Esophagus squamous epithelium (tissue), 5 donors: ENCODE data around the gene LRP1B. TPM values are rescaled to one million over a fixed set of nuclear protein-coding genes. Genes with fewer than 3 reads are reported as not detected.

Experiments
- DNase-seq: peaks from one replicate; lab custom pipeline; 2025; lab: John Stamatoyannopoulos, UW
- H3K27ac ChIP-seq, 4 donors: fragments of 200-600 bp; sonication (generic); one replicate each; pipeline ENCODE4 v1.5.1; 2016 to 2019; ENCODE audit warnings: mild to moderate bottlenecking in 1 of 4
- H3K27me3 ChIP-seq, 4 donors: fragments of 200-600 bp; sonication (generic); 1 replicate in 3 of 4; 2 replicates in 1 of 4; pipeline versions ENCODE4 v1.5.1 to v1.6.0; 2017 to 2021; ENCODE audit warnings: antibody characterized with exemption in 1 of 4
- H3K36me3 ChIP-seq, 3 donors: fragments of 200-600 bp; sonication (generic); one replicate each; pipeline ENCODE4 v1.5.1; 2016 to 2019
- H3K4me1 ChIP-seq, 3 donors: fragments of 200-600 bp; sonication (generic); one replicate each; pipeline ENCODE4 v1.5.1; 2017 to 2019
- H3K4me3 ChIP-seq, 4 donors: fragments of 200-600 bp; sonication (generic); 1 replicate in 3 of 4; 2 replicates in 1 of 4; pipeline ENCODE4 v1.5.1; 2016 to 2019; ENCODE audit warnings: mild to moderate bottlenecking in 2 of 4, moderate library complexity in 1 of 4
- H3K9me3 ChIP-seq, 3 donors: fragments of 200-600 bp; sonication (generic); one replicate each; pipeline ENCODE4 v1.5.1; 2016 to 2019
- POLR2A ChIP-seq, 4 donors: fragments of 450-650 bp; IDR thresholded peaks; one replicate each; pipeline ENCODE4 v1.6.1; 2017; ENCODE audit warnings: antibody characterized with exemption in 4 of 4, mild to moderate bottlenecking in 4 of 4, moderate library complexity in 3 of 4
- WGBS, 2 donors: methylation state at CpG; one replicate each; pipeline ENCODE4 v1.1.5; 2018; 5-methylcytosine and 5-hydroxymethylcytosine counted together
- intact Hi-C: fragments of 100-400 bp; cut with DNase I; formaldehyde crosslinking; loops from one replicate; pipeline ENCODE4 v1.15.0; 2022
- total RNA-seq, 4 donors: library from RNA; depleted of rRNA; stranded (reverse); fragments of >200 nt; gene quantifications; one replicate each; pipeline ENCODE4 v1.1.0, GENCODE V29; 2016
- TF ChIP-seq, protein P1 (sequence below), 6 experiments: fragments of 450-650 bp in 4 of 6; fragments of 200-600 bp in 2 of 6; sonication (generic) in 2 of 6; IDR thresholded peaks; one replicate each; pipeline ENCODE4 v1.5.1; 2016 to 2019; ENCODE audit warnings: antibody characterized with exemption in 6 of 6, mild to moderate bottlenecking in 4 of 6, moderate library complexity in 4 of 6
- donor health status: DM: yes; HTN: yes; CAD: no.

LRP1B gene
- total RNA-seq, 4 donors from 2014 or later: 0.04 to 1.1 (median 0.23) TPM

DNA sequence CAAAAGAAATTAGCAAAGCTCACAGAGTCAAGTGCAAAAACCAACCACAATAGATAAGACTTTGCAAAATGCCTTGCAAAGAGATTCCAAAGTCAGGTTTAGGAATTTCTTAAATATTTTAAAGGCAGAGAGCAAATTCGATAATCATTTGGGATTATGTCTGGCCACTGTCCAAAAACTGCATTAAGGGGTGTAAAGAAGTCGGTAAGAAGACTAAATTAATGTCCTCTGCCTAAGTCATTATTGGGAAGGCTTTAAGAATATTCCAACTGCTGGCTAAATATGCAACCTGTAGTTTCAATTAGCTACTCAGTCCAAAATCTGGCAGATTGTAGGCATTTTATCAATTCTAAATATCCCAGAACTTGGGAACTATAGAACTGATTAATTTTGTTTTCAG is 13.7 kb upstream of the LRP1B start:
- TF ChIP-seq, protein P1, sequence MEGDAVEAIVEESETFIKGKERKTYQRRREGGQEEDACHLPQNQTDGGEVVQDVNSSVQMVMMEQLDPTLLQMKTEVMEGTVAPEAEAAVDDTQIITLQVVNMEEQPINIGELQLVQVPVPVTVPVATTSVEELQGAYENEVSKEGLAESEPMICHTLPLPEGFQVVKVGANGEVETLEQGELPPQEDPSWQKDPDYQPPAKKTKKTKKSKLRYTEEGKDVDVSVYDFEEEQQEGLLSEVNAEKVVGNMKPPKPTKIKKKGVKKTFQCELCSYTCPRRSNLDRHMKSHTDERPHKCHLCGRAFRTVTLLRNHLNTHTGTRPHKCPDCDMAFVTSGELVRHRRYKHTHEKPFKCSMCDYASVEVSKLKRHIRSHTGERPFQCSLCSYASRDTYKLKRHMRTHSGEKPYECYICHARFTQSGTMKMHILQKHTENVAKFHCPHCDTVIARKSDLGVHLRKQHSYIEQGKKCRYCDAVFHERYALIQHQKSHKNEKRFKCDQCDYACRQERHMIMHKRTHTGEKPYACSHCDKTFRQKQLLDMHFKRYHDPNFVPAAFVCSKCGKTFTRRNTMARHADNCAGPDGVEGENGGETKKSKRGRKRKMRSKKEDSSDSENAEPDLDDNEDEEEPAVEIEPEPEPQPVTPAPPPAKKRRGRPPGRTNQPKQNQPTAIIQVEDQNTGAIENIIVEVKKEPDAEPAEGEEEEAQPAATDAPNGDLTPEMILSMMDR (IDR thresholded peaks at IDR 0.05): no peak
- TF ChIP-seq POLR2A (IDR thresholded peaks at IDR 0.05): no peak
- no peak overlapping the region for H3K4me3 ChIP-seq
- no peaks in the 10 kb centered on the region for H3K36me3 ChIP-seq
- no peaks in the 10 kb centered on the region for H3K4me1 ChIP-seq
- intact Hi-C loops: no loop called here
- 54% methylated on average over 2 of the region's 2 CpGs for WGBS, 2 donors
- H3K9me3 ChIP-seq: no peaks in the 10 kb centered on the region
- no peak overlapping the region for H3K27ac ChIP-seq
- no peak for DNase-seq
- no peaks in the 10 kb centered on the region for H3K27me3 ChIP-seq

DNA sequence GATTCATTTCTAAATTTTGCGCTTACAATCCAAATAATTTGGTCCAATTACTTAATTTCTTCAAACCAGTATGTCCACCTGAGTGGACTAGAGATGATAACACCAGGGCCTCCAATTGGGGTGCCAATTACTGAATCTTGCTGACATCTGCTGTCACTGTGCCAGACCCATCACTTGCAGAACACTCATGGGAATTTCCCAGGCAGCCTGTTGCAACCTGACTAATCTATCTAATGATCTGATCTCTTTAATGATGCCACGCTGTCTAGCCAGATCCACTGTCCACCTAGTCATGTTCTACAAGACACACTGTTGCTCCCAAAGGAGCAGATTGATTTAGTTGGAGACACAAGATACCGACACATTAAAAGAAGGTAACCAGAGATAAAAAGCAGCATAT is 11.8 kb upstream of the LRP1B start:
- WGBS, 2 donors: 67 to 75% methylated on average over 3 of the region's 3 CpGs
- intact Hi-C loops: no loop called here

DNA sequence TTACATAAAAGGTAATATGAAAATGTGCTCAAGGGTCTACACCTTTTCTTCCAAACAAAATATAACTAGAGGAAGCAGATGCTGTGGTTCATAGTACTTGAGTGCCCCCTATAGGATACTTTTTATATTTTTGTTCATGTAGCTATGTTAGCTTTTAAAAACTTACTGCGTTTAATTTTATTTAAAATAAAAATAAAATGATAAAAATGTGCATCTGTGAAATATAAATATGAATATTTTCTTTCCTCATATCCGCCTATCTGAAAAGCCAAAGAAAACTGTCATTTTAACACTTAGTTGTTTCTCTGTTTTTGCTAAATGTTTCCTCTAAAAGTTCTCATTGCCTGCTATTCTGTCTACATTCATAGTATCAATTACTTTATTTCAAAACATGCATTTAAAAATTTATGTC is 9.6 kb upstream of the LRP1B start:
- intact Hi-C loops: no loop called here
- no peak for DNase-seq

More for the DNA sequence above, 11.8 kb upstream of the LRP1B start:
- Histone ChIP-seq H3K27me3 (no peaks in the 10 kb centered on the region), H3K4me3 (no peak overlapping the region), H3K4me1 (no peaks in the 10 kb centered on the region), H3K9me3 (no peaks in the 10 kb centered on the region), H3K36me3 (no peaks in the 10 kb centered on the region), H3K27ac (no peak overlapping the region)
- no peak for TF ChIP-seq POLR2A (IDR thresholded peaks at IDR 0.05)
- TF ChIP-seq, protein P1 (IDR thresholded peaks at IDR 0.05): no peak
- DNase-seq: no peak

DNA sequence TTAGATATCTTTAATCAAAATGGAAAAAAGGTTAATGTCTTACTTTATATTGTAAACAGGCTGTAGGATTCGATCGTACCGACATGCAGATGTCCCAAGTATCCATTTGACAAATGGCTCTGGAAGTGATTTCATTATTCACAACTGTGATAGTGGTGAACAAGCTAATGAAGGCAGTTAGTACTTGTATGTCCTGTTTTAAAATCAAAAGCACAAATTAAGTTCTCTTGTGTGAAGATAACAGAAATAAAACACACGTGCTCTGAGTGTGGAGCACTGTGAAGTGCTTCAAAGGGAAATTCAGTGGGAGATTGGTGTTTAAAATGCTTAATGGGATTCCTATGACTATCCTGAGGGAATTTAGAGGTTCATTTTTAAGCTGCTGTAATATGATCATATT is 8.6 kb upstream of the LRP1B start:
- WGBS, 2 donors: 46 to 55% methylated on average over 4 of the region's 4 CpGs
- no peak for DNase-seq
- H3K9me3 ChIP-seq: no peaks in the 10 kb centered on the region
- H3K36me3 ChIP-seq: no peaks in the 10 kb centered on the region
- H3K27ac ChIP-seq: no peak overlapping the region
- H3K27me3 ChIP-seq: no peaks in the 10 kb centered on the region
- no peak overlapping the region for H3K4me3 ChIP-seq
- intact Hi-C loops: no loop called here
- no peak for TF ChIP-seq POLR2A (IDR thresholded peaks at IDR 0.05)
- TF ChIP-seq, protein P1 (IDR thresholded peaks at IDR 0.05): no peak
- no peaks in the 10 kb centered on the region for H3K4me1 ChIP-seq

More for the DNA sequence above, 9.6 kb upstream of the LRP1B start:
- H3K27me3 ChIP-seq: no peaks in the 10 kb centered on the region
- TF ChIP-seq, protein P1 (IDR thresholded peaks at IDR 0.05): peak in 5 of 6 experiments; percentile 14 to 62 (median 51)
- TF ChIP-seq POLR2A (IDR thresholded peaks at IDR 0.05): no peak
- H3K9me3 ChIP-seq: no peaks in the 10 kb centered on the region
- H3K4me1 ChIP-seq: no peaks in the 10 kb centered on the region
- no peak overlapping the region for H3K4me3 ChIP-seq
- WGBS, 2 donors: 6 to 9% methylated on average over 2 of the region's 2 CpGs
- H3K36me3 ChIP-seq: no peaks in the 10 kb centered on the region
- H3K27ac ChIP-seq: no peak overlapping the region

DNA sequence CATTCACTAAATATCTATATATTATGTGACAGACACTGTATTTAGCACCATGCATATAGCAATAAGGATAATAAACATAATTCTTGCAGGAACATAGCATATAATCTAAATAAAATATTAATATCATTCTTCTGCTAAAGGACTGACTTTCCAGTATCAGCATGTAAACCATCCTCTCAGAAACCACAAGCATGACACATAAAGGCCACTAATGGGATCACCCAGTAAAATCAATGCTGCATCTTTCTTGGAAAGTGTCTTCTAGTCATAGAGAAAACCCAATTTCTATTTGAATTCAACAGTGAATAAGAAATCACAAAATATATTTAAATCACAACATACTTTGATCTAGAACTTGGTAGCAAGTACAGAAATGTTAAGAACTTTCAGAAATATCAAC is 5.8 kb upstream of the LRP1B start:
- H3K4me1 ChIP-seq: peaks cover 0 to 3% (median 0%) of the 10 kb centered on the region in 3 donors
- H3K27me3 ChIP-seq: peaks cover 0 to 23% (median 0%) of the 10 kb centered on the region in 4 donors
- intact Hi-C loops: no loop called here
- no peak overlapping the region for H3K27ac ChIP-seq
- H3K36me3 ChIP-seq: no peaks in the 10 kb centered on the region
- TF ChIP-seq, protein P1 (IDR thresholded peaks at IDR 0.05): no peak
- TF ChIP-seq POLR2A (IDR thresholded peaks at IDR 0.05): no peak
- no peaks in the 10 kb centered on the region for H3K9me3 ChIP-seq
- DNase-seq: no peak
- H3K4me3 ChIP-seq: no peak overlapping the region
